Thoracic aorta (tissue), 2 donors: ENCODE measurements around the gene FAM83F. TPM values are rescaled to one million over a fixed set of nuclear protein-coding genes. Genes with fewer than 3 reads are reported as not detected.
"Not testable (repeated sequence)": the region's sequence is repeated elsewhere in the genome, so short reads cannot be mapped to it uniquely, and the experiment has no call there.

Experiments
- ATAC-seq: fragments of 150-250 bp; one replicate; pipeline ENCODE4 v1.8.0; 2017; ENCODE audit warnings: low read depth; ENCODE audit not compliant: insufficient number of reproducible peaks, low FRiP score
- DNase-seq: peaks from one replicate; pipeline ENCODE4 v3.0.0-alpha.2; 2020; ENCODE audit warnings: low spot score
- H3K27ac ChIP-seq, 2 donors: fragments of 200-600 bp; sonication (generic); 1 replicate in 1 of 2; 2 replicates in 1 of 2; pipeline ENCODE4 v1.5.1; 2016; ENCODE audit warnings: mild to moderate bottlenecking in 2 of 2, moderate library complexity in 2 of 2
- H3K27me3 ChIP-seq: fragments of 200-600 bp; sonication (generic); replicated peaks from 2 replicates; pipeline ENCODE4 v1.6.0; 2016; ENCODE audit warnings: mild to moderate bottlenecking; ENCODE audit not compliant: insufficient read depth
- H3K36me3 ChIP-seq: fragments of 200-600 bp; sonication (generic); one replicate; pipeline ENCODE4 v1.5.1; 2016
- H3K4me1 ChIP-seq, 2 donors: fragments of 200-600 bp; sonication (generic); 1 replicate in 1 of 2; 2 replicates in 1 of 2; pipeline versions ENCODE4 v1.5.1 to v1.6.0; 2016; ENCODE audit warnings: low read depth in 2 of 2, mild to moderate bottlenecking in 1 of 2; ENCODE audit not compliant: control insufficient read depth in 1 of 2
- H3K4me3 ChIP-seq: fragments of 200-600 bp; sonication (generic); 2 replicates; pipeline ENCODE4 v1.5.1; 2016; ENCODE audit warnings: mild to moderate bottlenecking
- H3K9me3 ChIP-seq: fragments of 200-600 bp; sonication (generic); 2 replicates; pipeline ENCODE4 v1.5.1; 2016
- CTCF ChIP-seq: fragments of 200-600 bp; sonication (generic); IDR thresholded peaks from one replicate; pipeline ENCODE4 v1.5.1; 2019; ENCODE audit warnings: antibody characterized with exemption
- total RNA-seq, 2 donors: library from RNA; depleted of rRNA; stranded (reverse); fragments of >200 nt; gene quantifications; one replicate each; pipeline versions ENCODE4 v1.1.0 to v1.2.3, GENCODE V29; 2016

The FAM83F gene
- total RNA-seq, 2 donors from 2014 or later = under 0.01 to 0.28 TPM

DNA sequence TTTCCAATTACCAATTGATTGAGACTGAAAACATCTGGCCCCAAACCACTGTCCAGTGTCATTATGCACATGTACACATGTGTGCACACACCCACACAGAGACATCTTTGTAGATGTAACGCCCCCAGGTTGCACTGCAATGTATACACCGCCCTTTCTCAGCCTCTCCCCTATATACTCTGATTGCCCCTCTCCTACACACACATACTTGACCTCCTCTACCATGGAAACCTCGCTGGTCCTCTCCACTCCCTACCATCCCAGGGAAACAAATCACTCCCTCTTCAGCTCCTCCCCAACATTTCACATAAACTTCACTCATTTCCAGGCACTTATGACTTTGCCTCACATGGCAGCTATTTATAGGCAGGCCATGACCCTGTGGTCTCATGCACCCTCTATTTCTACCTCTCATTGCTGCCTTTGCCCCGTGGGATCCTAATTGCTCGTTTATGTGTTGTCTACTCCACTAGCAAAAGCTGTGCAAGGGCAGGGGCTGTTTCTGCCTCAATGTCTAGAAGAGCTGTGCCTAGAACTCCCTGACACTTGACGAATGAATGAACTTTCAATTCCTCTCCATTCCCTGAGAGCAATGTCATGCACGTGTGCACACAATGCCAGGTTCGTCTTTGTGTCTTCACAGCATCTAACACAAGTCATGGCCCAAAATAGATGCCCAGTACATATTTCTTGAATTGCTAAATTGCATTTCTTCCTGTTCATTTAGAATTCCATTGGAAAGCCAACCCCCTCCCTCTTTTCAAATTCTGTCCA, 44.6 kb upstream of the FAM83F start:
- Histone ChIP-seq H3K36me3 (no peaks in the 10 kb centered on the region), H3K27ac (no peak overlapping the region), H3K9me3 (no peaks in the 10 kb centered on the region), H3K4me3 (no peak overlapping the region), H3K4me1 (no peaks in the 10 kb centered on the region), H3K27me3 (peaks cover 3% of the 10 kb centered on the region)
- DNase-seq (no peak), ATAC-seq (no peak)
- TF ChIP-seq CTCF = no peak

- not testable (repeated sequence) for H3K4me1 ChIP-seq, H3K27me3 ChIP-seq, H3K36me3 ChIP-seq, ATAC-seq, H3K4me3 ChIP-seq, DNase-seq, H3K27ac ChIP-seq, H3K9me3 ChIP-seq
Observed at GRCh38 chr22:39951603-39952293, 43.0 kb upstream of the FAM83F start.

DNA sequence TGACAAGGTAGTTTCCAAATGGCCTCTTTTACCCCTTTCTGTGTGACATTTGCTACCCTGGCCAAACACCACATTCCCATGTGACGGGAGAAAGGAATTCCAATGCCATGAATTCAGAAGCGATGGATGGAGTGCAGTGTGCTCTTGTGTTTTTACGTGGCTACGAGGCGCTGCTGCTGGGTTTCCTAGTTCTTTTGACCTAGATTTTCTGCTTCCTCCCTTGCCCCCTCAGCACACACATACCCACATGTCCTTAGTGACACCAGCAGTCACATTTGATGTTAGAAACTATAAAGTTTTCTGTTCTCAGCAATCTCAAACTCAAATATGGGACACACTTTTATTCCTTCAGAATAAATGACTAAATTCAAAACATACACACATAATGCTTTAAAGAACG, 42.4 kb upstream of the FAM83F start:
- ATAC-seq (no peak), DNase-seq (no peak)
- H3K27me3 ChIP-seq = peaks cover 3% of the 10 kb centered on the region
- no peaks in the 10 kb centered on the region for H3K36me3 ChIP-seq
- TF ChIP-seq CTCF = no peak
- H3K27ac ChIP-seq = no peak overlapping the region
- H3K4me3 ChIP-seq = no peak overlapping the region
- no peaks in the 10 kb centered on the region for H3K9me3 ChIP-seq
- H3K4me1 ChIP-seq = no peaks in the 10 kb centered on the region

- no peak for TF ChIP-seq CTCF
- ATAC-seq = no peak
- Histone ChIP-seq H3K36me3 (no peaks in the 10 kb centered on the region), H3K4me3 (no peak overlapping the region), H3K27ac (no peak overlapping the region), H3K4me1 (no peaks in the 10 kb centered on the region), H3K27me3 (peaks cover 3% of the 10 kb centered on the region), H3K9me3 (no peaks in the 10 kb centered on the region)
- no peak for DNase-seq
Observed at GRCh38 chr22:39953101-39953500, 41.7 kb upstream of the FAM83F start.

DNA sequence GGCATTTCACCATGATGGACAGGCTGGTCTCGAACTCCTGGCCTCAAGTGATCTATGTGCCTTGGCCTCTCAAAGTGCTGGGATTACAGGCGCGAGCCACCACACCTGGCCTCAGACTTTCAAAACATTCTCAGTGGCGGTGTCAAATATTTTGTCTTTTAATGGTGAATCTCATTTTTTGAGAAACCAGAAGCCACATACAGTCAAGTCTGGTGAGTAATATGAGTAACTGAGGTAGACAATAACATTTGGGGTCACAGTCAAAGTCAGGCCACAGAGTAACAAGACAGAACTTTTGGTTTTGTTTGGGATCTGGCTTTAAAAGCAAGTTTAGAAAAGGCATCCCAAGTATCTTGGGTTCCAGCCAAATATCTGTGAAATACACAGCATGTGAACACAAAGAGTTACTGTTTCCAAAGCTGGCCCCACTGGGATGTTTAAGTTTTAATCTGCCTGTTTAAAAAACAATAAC, 40.1 kb upstream of the FAM83F start:
- DNase-seq = no peak
- H3K4me3 ChIP-seq = no peak overlapping the region
- TF ChIP-seq CTCF = no peak
- H3K27ac ChIP-seq = no peak overlapping the region
- H3K27me3 ChIP-seq = peaks cover 3% of the 10 kb centered on the region
- no peaks in the 10 kb centered on the region for H3K4me1 ChIP-seq
- H3K9me3 ChIP-seq = no peaks in the 10 kb centered on the region
- H3K36me3 ChIP-seq = no peaks in the 10 kb centered on the region
- no peak for ATAC-seq
